ENCODE results near the gene STUM. TPM values are rescaled to one million over a fixed set of nuclear protein-coding genes. Genes with fewer than 3 reads are reported as not detected.

STUM gene
- total and polyA plus RNA-seq, 2 of the 8 experiments (the other 6 are each of a cell fraction or from before 2014, with no cell fraction given): 0.76 to 1.2 TPM

- TF ChIP-seq CBX8 (IDR thresholded peaks at IDR 0.05; ENCODE audit: borderline replicate concordance, low read depth, low read length): no peak
- 0 out of 2 replicates have a peak, but pooled peaks have one; percentile 24 for TF ChIP-seq MAX (IDR thresholded peaks at IDR 0.05)
- no peak; the same call in 1 of the 2 replicates for TF ChIP-seq SRF (IDR thresholded peaks at IDR 0.05; ENCODE audit: low read depth, low read length)
- no peak for TF ChIP-seq POU5F1 (IDR thresholded peaks at IDR 0.05; ENCODE audit: low read depth, low read length)
- 0 out of 2 replicates have a peak, but pooled peaks have one; percentile 48 for TF ChIP-seq SP1 (IDR thresholded peaks at IDR 0.05; ENCODE audit: low read depth, low read length)
- no peak for TF ChIP-seq FOSL1 (IDR thresholded peaks at IDR 0.05; ENCODE audit: insufficient read depth, low read depth, low read length)
- no peak for TF ChIP-seq TAF1 (IDR thresholded peaks at IDR 0.05; ENCODE audit: low read depth, low read length)
- peak; percentile 50; the same call in 1 of the 2 replicates for TF ChIP-seq YY1 (IDR thresholded peaks at IDR 0.05; ENCODE audit: low read depth, low read length)
Observed at GRCh38 chr1:226547754-226548191, 791 bp upstream of the STUM start (continued).

Data from H1 (cell line).